Trophoblast cell (in vitro differentiated cells and primary cell): Measurements from ENCODE around the gene SLC17A9. TPM values are rescaled to one million over a fixed set of nuclear protein-coding genes. Genes with fewer than 3 reads are reported as not detected.

ENCODE experiments used
- DNase-seq, 2 donors: peaks; one replicate each; pipeline ENCODE4 v3.0.0-alpha.2; 2016
- H2AFZ ChIP-seq: 2 replicates; pipeline ENCODE4 v1.6.1; 2013; ENCODE audit warnings: low read length, moderate library complexity, mild to moderate bottlenecking; ENCODE audit not compliant: insufficient read depth, poor library complexity
- H2AK5ac ChIP-seq: 2 replicates; pipeline ENCODE4 v1.6.1; 2013; ENCODE audit warnings: mild to moderate bottlenecking, low read length
- H2BK120ac ChIP-seq: 2 replicates; pipeline ENCODE4 v1.6.1; 2013; ENCODE audit warnings: low read length, mild to moderate bottlenecking, moderate library complexity; ENCODE audit not compliant: insufficient read depth, poor library complexity
- H2BK12ac ChIP-seq: 2 replicates; pipeline ENCODE4 v1.6.1; 2013; ENCODE audit warnings: mild to moderate bottlenecking, low read length, moderate library complexity
- H2BK5ac ChIP-seq: 2 replicates; pipeline ENCODE4 v1.6.1; 2013; ENCODE audit warnings: low read length, low read depth, moderate library complexity, mild to moderate bottlenecking; ENCODE audit not compliant: poor library complexity
- H3K14ac ChIP-seq: 2 replicates; pipeline ENCODE4 v1.6.1; 2013; ENCODE audit warnings: mild to moderate bottlenecking, low read length
- H3K18ac ChIP-seq: 2 replicates; pipeline ENCODE4 v1.6.1; 2013; ENCODE audit warnings: mild to moderate bottlenecking, low read length
- H3K23ac ChIP-seq: 2 replicates; pipeline ENCODE4 v1.6.1; 2013; ENCODE audit warnings: low read length
- H3K27ac ChIP-seq: 2 replicates; pipeline ENCODE4 v1.5.1; 2013; ENCODE audit warnings: low read depth, mild to moderate bottlenecking, inconsistent platforms, low read length, moderate library complexity
- H3K27me3 ChIP-seq: 2 replicates; pipeline ENCODE4 v1.6.1; 2013; ENCODE audit warnings: inconsistent platforms, mild to moderate bottlenecking, low read length, moderate library complexity; ENCODE audit not compliant: insufficient read depth
- H3K36me3 ChIP-seq, 2 experiments: 1 replicate in 1 of 2; 2 replicates in 1 of 2; pipeline ENCODE4 v1.6.1; 2013; ENCODE audit warnings: low read length in 2 of 2, mild to moderate bottlenecking in 2 of 2, moderate library complexity in 1 of 2; ENCODE audit not compliant: insufficient read depth in 2 of 2, control insufficient read depth in 1 of 2
- H3K4ac ChIP-seq: 2 replicates; pipeline ENCODE4 v1.6.1; 2013; ENCODE audit warnings: low read depth, mild to moderate bottlenecking, low read length, moderate library complexity
- H3K4me1 ChIP-seq, 2 experiments: 1 replicate in 1 of 2; 2 replicates in 1 of 2; pipeline ENCODE4 v1.6.1; 2013; ENCODE audit warnings: low read length in 2 of 2, mild to moderate bottlenecking in 2 of 2, moderate library complexity in 1 of 2; ENCODE audit not compliant: insufficient read depth in 2 of 2, control insufficient read depth in 1 of 2
- H3K4me2 ChIP-seq: 2 replicates; pipeline ENCODE4 v1.6.1; 2013; ENCODE audit warnings: inconsistent platforms, mild to moderate bottlenecking, low read length, moderate library complexity
- H3K4me3 ChIP-seq: 2 replicates; pipeline ENCODE4 v1.5.1; 2013; ENCODE audit warnings: mild to moderate bottlenecking, low read depth, low read length, inconsistent platforms
- H3K79me1 ChIP-seq: one replicate; pipeline ENCODE4 v1.6.1; 2013; ENCODE audit warnings: low read length
- H3K79me2 ChIP-seq: 2 replicates; pipeline ENCODE4 v1.6.1; 2013; ENCODE audit warnings: low read length, mild to moderate bottlenecking; ENCODE audit not compliant: control insufficient read depth, insufficient read depth, poor library complexity
- H3K9ac ChIP-seq: 2 replicates; pipeline ENCODE4 v1.6.1; 2013; ENCODE audit warnings: mild to moderate bottlenecking, low read length
- H3K9me3 ChIP-seq: 2 replicates; pipeline ENCODE4 v1.6.1; 2013; ENCODE audit warnings: low read depth, mild to moderate bottlenecking, control low read depth, inconsistent platforms, low read length; ENCODE audit not compliant: insufficient read depth
- H4K12ac ChIP-seq: 2 replicates; pipeline ENCODE4 v1.6.1; 2013; ENCODE audit warnings: low read depth, mild to moderate bottlenecking, low read length, moderate library complexity
- H4K8ac ChIP-seq: 2 replicates; pipeline ENCODE4 v1.6.1; 2013; ENCODE audit warnings: low read depth, mild to moderate bottlenecking, low read length, moderate library complexity
- H4K91ac ChIP-seq: one replicate; pipeline ENCODE4 v1.6.1; 2013; ENCODE audit warnings: low read depth, mild to moderate bottlenecking, low read length, moderate library complexity
- WGBS: extraction: QIAGEN DNeasy Blood & Tissue Kit; methylation state at CpG from one replicate; pipeline ENCODE4 v1.1.7; 2013; ENCODE audit warnings: missing lambda C conversion rate; ENCODE audit not compliant: insufficient read length, insufficient coverage; ENCODE audit errors: extremely low coverage; 5-methylcytosine and 5-hydroxymethylcytosine counted together
- polyA plus RNA-seq: library from polyadenylated mRNA; stranded (reverse); fragments of 200-250 nt; gene quantifications from 2 replicates; pipeline ENCODE4 v1.2.3, GENCODE V29; 2013

Gene SLC17A9
- 1.5 and 1.6 TPM in 2 replicates for polyA plus RNA-seq

- no CpG with 5 or more reads among the region's 37 CpGs for WGBS
- Histone ChIP-seq H2AK5ac (peak within 1 kb of the TSS; percentile 15), H4K8ac (peak within 1 kb of the TSS; percentile 10), H3K9ac (no peak within 1 kb of the TSS), H3K23ac (no peak within 1 kb of the TSS), H3K27me3 (no peaks in the 10 kb centered on the region), H3K36me3 (peaks cover 20 to 28% of the 10 kb centered on the region in 2 experiments), H2BK120ac (no peak within 1 kb of the TSS), H2BK5ac (no peak within 1 kb of the TSS), H2AFZ (peak within 1 kb of the TSS; percentile 2), H3K14ac (no peak within 1 kb of the TSS), H3K4ac (no peak within 1 kb of the TSS), H3K4me1 (peaks cover 13 to 18% of the 10 kb centered on the region in 2 experiments), H3K18ac (no peak within 1 kb of the TSS), H3K79me1 (no peaks in the 10 kb centered on the region), H2BK12ac (no peak within 1 kb of the TSS), H3K79me2 (no peaks in the 10 kb centered on the region), H3K9me3 (peaks cover 5% of the 10 kb centered on the region), H4K12ac (peak within 1 kb of the TSS; percentile 40), H3K4me3 (peak within 1 kb of the TSS; percentile 23), H3K27ac (no peak within 1 kb of the TSS), H3K4me2 (peak within 1 kb of the TSS; percentile 51), H4K91ac (no peak within 1 kb of the TSS)
- DNase-seq = peak; percentile 35 to 42
Measured at GRCh38 chr20:62952373-62952967, at the start of gene SLC17A9. Gene SLC17A9, plus strand, starts transcription at chr20:62952709. Its CDS starts 122 bp downstream, at chr20:62952831.

GRCh38 chr20:62902926-62903615 lies 49.4 kb upstream of the SLC17A9 start:
- H3K18ac ChIP-seq = no peak overlapping the region
- no peak overlapping the region for H2BK5ac ChIP-seq
- H2BK120ac ChIP-seq = no peak overlapping the region
- peaks cover 47 to 61% of the 10 kb centered on the region in 2 experiments for H3K36me3 ChIP-seq
- H3K27ac ChIP-seq = no peak overlapping the region
- no peak overlapping the region for H3K4me2 ChIP-seq
- H3K23ac ChIP-seq = no peak overlapping the region
- no peaks in the 10 kb centered on the region for H3K79me1 ChIP-seq
- H2AFZ ChIP-seq = no peak overlapping the region
- H3K4me1 ChIP-seq = peaks cover 7 to 13% of the 10 kb centered on the region in 2 experiments
- no peak overlapping the region for H4K8ac ChIP-seq
- H2BK12ac ChIP-seq = no peak overlapping the region
- no peak overlapping the region for H4K12ac ChIP-seq
- no CpG with 5 or more reads among the region's 7 CpGs for WGBS
- no peak overlapping the region for H3K4ac ChIP-seq
- H2AK5ac ChIP-seq = no peak overlapping the region
- no peaks in the 10 kb centered on the region for H3K27me3 ChIP-seq
- H3K4me3 ChIP-seq = no peak overlapping the region
- H3K14ac ChIP-seq = no peak overlapping the region
- H3K79me2 ChIP-seq = peaks cover 1% of the 10 kb centered on the region
- H4K91ac ChIP-seq = no peak overlapping the region
- H3K9me3 ChIP-seq = no peaks in the 10 kb centered on the region
- DNase-seq = no peak
- H3K9ac ChIP-seq = no peak overlapping the region

- Histone ChIP-seq H3K14ac (no peak overlapping the region), H2AK5ac (no peak overlapping the region), H2BK5ac (no peak overlapping the region), H2BK12ac (no peak overlapping the region), H3K18ac (no peak overlapping the region), H3K23ac (no peak overlapping the region), H4K91ac (no peak overlapping the region), H3K79me2 (no peaks in the 10 kb centered on the region), H3K27ac (no peak overlapping the region), H2BK120ac (no peak overlapping the region), H3K27me3 (no peaks in the 10 kb centered on the region), H3K36me3 (peaks cover 68 to 82% of the 10 kb centered on the region in 2 experiments), H3K9me3 (no peaks in the 10 kb centered on the region), H4K8ac (no peak overlapping the region), H2AFZ (no peak overlapping the region), H3K9ac (no peak overlapping the region), H3K4ac (no peak overlapping the region), H3K4me3 (no peak overlapping the region), H3K79me1 (no peaks in the 10 kb centered on the region), H3K4me1 (peaks cover 4 to 8% of the 10 kb centered on the region in 2 experiments), H4K12ac (no peak overlapping the region), H3K4me2 (no peak overlapping the region)
- no CpG with 5 or more reads among the region's 17 CpGs for WGBS
- no peak for DNase-seq
Measured at GRCh38 chr20:62905536-62906117, 46.9 kb upstream of the SLC17A9 start.

- DNase-seq = no peak
- Histone ChIP-seq H3K14ac (no peak overlapping the region), H3K27me3 (no peaks in the 10 kb centered on the region), H2AFZ (no peak overlapping the region), H4K91ac (no peak overlapping the region), H3K18ac (no peak overlapping the region), H4K8ac (no peak overlapping the region), H2BK120ac (no peak overlapping the region), H3K4me3 (no peak overlapping the region), H4K12ac (no peak overlapping the region), H3K4ac (no peak overlapping the region), H3K36me3 (peaks cover 73 to 85% of the 10 kb centered on the region in 2 experiments), H2BK12ac (no peak overlapping the region), H3K23ac (no peak overlapping the region), H2BK5ac (no peak overlapping the region), H3K4me2 (no peak overlapping the region), H3K4me1 (peaks cover under 1 to 3% of the 10 kb centered on the region in 2 experiments), H3K79me2 (no peaks in the 10 kb centered on the region), H3K9me3 (no peaks in the 10 kb centered on the region), H3K27ac (no peak overlapping the region), H3K79me1 (no peaks in the 10 kb centered on the region), H2AK5ac (no peak overlapping the region), H3K9ac (no peak overlapping the region)
- WGBS = no CpG with 5 or more reads among the region's 16 CpGs
Measured at GRCh38 chr20:62906209-62906608, 46.3 kb upstream of the SLC17A9 start.
